Loucy (cell line): ENCODE results near the gene KRT27.

Experiments
- H2AFZ ChIP-seq: fragments of 200-600 bp; sonication (generic); 2 replicates; pipeline ENCODE4 v1.6.0; 2016; ENCODE audit warnings: antibody characterized with exemption, mild to moderate bottlenecking, low read length, moderate library complexity
- H3F3A ChIP-seq: fragments of 200-600 bp; 2 replicates; pipeline ENCODE4 v1.6.0; 2016; ENCODE audit warnings: antibody characterized with exemption, low read depth, mild to moderate bottlenecking
- H3K27me3 ChIP-seq: fragments of 200-600 bp; sonication (generic); 2 replicates; pipeline ENCODE4 v1.6.1; 2014; ENCODE audit warnings: low read length, mild to moderate bottlenecking; ENCODE audit not compliant: insufficient read depth, poor library complexity, severe bottlenecking
- H3K36me3 ChIP-seq: fragments of 200-600 bp; sonication (generic); 2 replicates; pipeline ENCODE4 v1.6.1; 2016; ENCODE audit warnings: low read length; ENCODE audit not compliant: insufficient read depth
- H3K4me1 ChIP-seq: fragments of 200-600 bp; sonication (generic); 2 replicates; pipeline ENCODE4 v1.5.1; 2014; ENCODE audit warnings: low read length, mild to moderate bottlenecking; ENCODE audit not compliant: insufficient read depth, poor library complexity, severe bottlenecking
- H3K4me2 ChIP-seq: fragments of 200-600 bp; sonication (generic); 2 replicates; pipeline ENCODE4 v1.6.0; 2014; ENCODE audit warnings: antibody characterized with exemption, low read length, low read depth, mild to moderate bottlenecking; ENCODE audit not compliant: poor library complexity, severe bottlenecking
- H3K4me3 ChIP-seq: fragments of 200-600 bp; sonication (generic); 2 replicates; pipeline ENCODE4 v1.5.1; 2014; ENCODE audit warnings: low read length, mild to moderate bottlenecking, mixed read lengths; ENCODE audit not compliant: poor library complexity, severe bottlenecking
- H3K79me2 ChIP-seq: fragments of 200-600 bp; sonication (generic); 2 replicates; pipeline ENCODE4 v1.6.1; 2014; ENCODE audit warnings: low read length; ENCODE audit not compliant: insufficient read depth
- H3K9ac ChIP-seq: fragments of 200-600 bp; sonication (generic); 2 replicates; pipeline ENCODE4 v1.6.0; 2014; ENCODE audit warnings: mild to moderate bottlenecking, low read depth, low read length, moderate library complexity; ENCODE audit not compliant: poor library complexity, severe bottlenecking
- H3K9me2 ChIP-seq: fragments of 200-600 bp; sonication (generic); replicated peaks from 2 replicates; pipeline ENCODE4 v1.6.1; 2016; ENCODE audit warnings: low read depth, low read length, mixed read lengths
- H3K9me3 ChIP-seq: fragments of 200-600 bp; sonication (generic); 2 replicates; pipeline ENCODE4 v1.6.1; 2014; ENCODE audit warnings: mild to moderate bottlenecking, antibody characterized with exemption, low read length, low read depth; ENCODE audit not compliant: insufficient read depth
- H4K20me1 ChIP-seq: fragments of 200-600 bp; sonication (generic); 2 replicates; pipeline ENCODE4 v1.6.0; 2014; ENCODE audit warnings: antibody characterized with exemption, low read length, mild to moderate bottlenecking; ENCODE audit not compliant: insufficient read depth, poor library complexity, severe bottlenecking
- EZH2phosphoT487 ChIP-seq: fragments of 200-600 bp; IDR thresholded peaks from 2 replicates; pipeline ENCODE4 v1.6.1; 2018; ENCODE audit warnings: antibody characterized with exemption, mild to moderate bottlenecking, moderate library complexity, borderline replicate concordance
- TF ChIP-seq, protein P1 (sequence below): fragments of 200-600 bp; sonication (generic); conservative IDR thresholded peaks from 2 replicates; pipeline ENCODE4 v1.5.1; 2014; ENCODE audit warnings: mild to moderate bottlenecking, antibody characterized with exemption, low read length

The KRT27 gene

DNA sequence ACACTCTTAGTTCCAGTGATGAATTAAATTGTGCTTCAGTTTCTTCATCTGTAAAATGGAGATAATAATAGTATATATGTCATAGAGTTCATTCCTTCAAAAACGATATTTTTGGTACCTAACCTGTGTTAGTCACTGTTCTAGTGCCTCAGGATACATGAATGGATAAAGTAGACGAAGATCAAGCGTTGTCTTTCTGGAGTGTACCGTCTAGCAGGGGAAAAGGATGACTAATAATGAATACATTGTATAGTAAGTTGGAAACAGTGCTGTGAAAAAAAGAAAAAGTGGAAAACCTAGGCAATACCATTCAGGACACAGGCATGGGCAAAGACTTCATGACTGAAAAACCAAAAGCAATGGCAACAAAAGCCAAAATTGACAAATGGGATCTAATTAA is 31.5 kb upstream of the KRT27 start:
- Histone ChIP-seq H3K4me1 (peaks cover 13% of the 10 kb centered on the region), H4K20me1 (no peaks in the 10 kb centered on the region), H3K9me2 (no peaks in the 10 kb centered on the region; the same call in 1 of the 2 replicates), H3K79me2 (peaks cover 14% of the 10 kb centered on the region), H3K4me3 (no peak overlapping the region), H3K36me3 (no peaks in the 10 kb centered on the region), H3K9me3 (no peaks in the 10 kb centered on the region), H3F3A (peaks cover 4% of the 10 kb centered on the region; the same call in 1 of the 2 replicates), H2AFZ (no peak overlapping the region), H3K27me3 (peaks cover 66% of the 10 kb centered on the region), H3K9ac (no peak overlapping the region), H3K4me2 (no peak overlapping the region)
- TF ChIP-seq, protein P1, sequence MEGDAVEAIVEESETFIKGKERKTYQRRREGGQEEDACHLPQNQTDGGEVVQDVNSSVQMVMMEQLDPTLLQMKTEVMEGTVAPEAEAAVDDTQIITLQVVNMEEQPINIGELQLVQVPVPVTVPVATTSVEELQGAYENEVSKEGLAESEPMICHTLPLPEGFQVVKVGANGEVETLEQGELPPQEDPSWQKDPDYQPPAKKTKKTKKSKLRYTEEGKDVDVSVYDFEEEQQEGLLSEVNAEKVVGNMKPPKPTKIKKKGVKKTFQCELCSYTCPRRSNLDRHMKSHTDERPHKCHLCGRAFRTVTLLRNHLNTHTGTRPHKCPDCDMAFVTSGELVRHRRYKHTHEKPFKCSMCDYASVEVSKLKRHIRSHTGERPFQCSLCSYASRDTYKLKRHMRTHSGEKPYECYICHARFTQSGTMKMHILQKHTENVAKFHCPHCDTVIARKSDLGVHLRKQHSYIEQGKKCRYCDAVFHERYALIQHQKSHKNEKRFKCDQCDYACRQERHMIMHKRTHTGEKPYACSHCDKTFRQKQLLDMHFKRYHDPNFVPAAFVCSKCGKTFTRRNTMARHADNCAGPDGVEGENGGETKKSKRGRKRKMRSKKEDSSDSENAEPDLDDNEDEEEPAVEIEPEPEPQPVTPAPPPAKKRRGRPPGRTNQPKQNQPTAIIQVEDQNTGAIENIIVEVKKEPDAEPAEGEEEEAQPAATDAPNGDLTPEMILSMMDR, result no peak
- no peak for TF ChIP-seq EZH2phosphoT487

DNA sequence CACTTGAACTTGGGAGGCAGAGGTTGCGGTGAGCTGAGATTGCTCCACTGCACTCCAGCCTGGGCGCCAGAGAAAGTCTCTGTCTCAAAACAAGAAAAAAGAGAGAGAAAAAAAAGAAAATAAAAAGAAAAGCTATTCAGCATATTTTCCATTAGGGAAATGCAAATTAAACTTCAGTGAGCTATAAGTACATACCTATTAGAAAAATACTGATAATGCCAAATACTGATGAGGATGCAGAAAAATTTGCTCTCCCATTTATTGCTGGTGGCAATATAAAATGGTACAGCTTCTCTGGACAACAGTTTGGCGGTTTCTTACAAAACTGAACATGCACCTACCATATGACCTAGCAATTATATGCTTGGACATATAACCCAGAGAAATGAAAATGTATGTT is 30.3 kb upstream of the KRT27 start:
- Histone ChIP-seq H3K79me2 (peaks cover 5% of the 10 kb centered on the region), H3K36me3 (no peaks in the 10 kb centered on the region), H3K9me2 (no peaks in the 10 kb centered on the region; the same call in 1 of the 2 replicates), H3F3A (peaks cover 3% of the 10 kb centered on the region; the same call in 1 of the 2 replicates), H3K4me2 (no peak overlapping the region), H3K9ac (no peak overlapping the region), H2AFZ (no peak overlapping the region), H3K27me3 (peaks cover 78% of the 10 kb centered on the region), H3K4me1 (peaks cover 5% of the 10 kb centered on the region), H3K9me3 (no peaks in the 10 kb centered on the region), H3K4me3 (no peak overlapping the region), H4K20me1 (no peaks in the 10 kb centered on the region)
- TF ChIP-seq, protein P1, result no peak
- no peak for TF ChIP-seq EZH2phosphoT487

DNA sequence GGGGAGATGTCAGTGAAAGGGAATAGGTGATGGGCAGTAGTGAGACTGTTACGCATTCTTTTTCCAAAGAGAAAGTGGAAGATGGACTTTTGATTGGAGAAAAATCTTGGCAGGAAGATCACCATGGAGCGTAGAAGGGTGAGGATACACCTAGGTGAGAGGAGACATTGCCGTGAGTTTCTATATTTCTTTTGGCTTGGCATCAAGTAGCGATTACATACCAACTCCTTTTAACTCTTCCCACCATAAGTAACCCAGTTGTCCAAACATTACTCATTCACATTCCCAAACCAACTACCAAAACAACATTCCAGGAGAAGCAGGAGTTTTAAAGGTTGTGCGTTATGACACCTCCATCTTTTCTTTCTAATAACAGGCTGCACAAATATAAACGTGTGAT is 28.1 kb upstream of the KRT27 start:
- no peaks in the 10 kb centered on the region for H3K9me3 ChIP-seq
- no peak overlapping the region for H3K4me3 ChIP-seq
- H3K4me2 ChIP-seq, result no peak overlapping the region
- no peak overlapping the region for H2AFZ ChIP-seq
- H3K9ac ChIP-seq, result no peak overlapping the region
- no peaks in the 10 kb centered on the region for H3K36me3 ChIP-seq
- TF ChIP-seq, protein P1, result no peak
- no peak for TF ChIP-seq EZH2phosphoT487
- no peaks in the 10 kb centered on the region for H4K20me1 ChIP-seq
- no peaks in the 10 kb centered on the region for H3K79me2 ChIP-seq
- H3K4me1 ChIP-seq, result no peaks in the 10 kb centered on the region
- H3K9me2 ChIP-seq, result no peaks in the 10 kb centered on the region
- H3K27me3 ChIP-seq, result peaks cover 88% of the 10 kb centered on the region
- H3F3A ChIP-seq, result no peaks in the 10 kb centered on the region
